GM06990 (cell line): Measurements from ENCODE around the gene DOCK7.

Source experiments
- DNase-seq: peaks from one replicate; pipeline ENCODE4 v3.0.0-alpha.2; 2011; ENCODE audit not compliant: insufficient read length; ENCODE audit errors: extremely low read depth
- H3K27me3 ChIP-seq: replicated peaks from 2 replicates; pipeline ENCODE4 v1.6.0; 2011; ENCODE audit warnings: low read length; ENCODE audit not compliant: control insufficient read depth, insufficient read depth
- H3K36me3 ChIP-seq: 2 replicates; pipeline ENCODE4 v1.5.1; 2011; ENCODE audit warnings: low read length; ENCODE audit not compliant: control insufficient read depth, insufficient read depth
- H3K4me3 ChIP-seq: replicated peaks from 2 replicates; pipeline ENCODE4 v1.5.1; 2011; ENCODE audit warnings: low read depth, mild to moderate bottlenecking, control low read depth, low read length
- CTCF ChIP-seq: IDR thresholded peaks from 2 replicates; pipeline ENCODE4 v1.5.1; 2011; ENCODE audit warnings: low read length, control low read depth, mild to moderate bottlenecking, inconsistent platforms; ENCODE audit not compliant: insufficient read depth, poor library complexity, severe bottlenecking

Gene DOCK7

GRCh38 chr1:62608905-62609304 lies 79.3 kb downstream of the DOCK7 start:
- TF ChIP-seq CTCF, result no peak
- H3K36me3 ChIP-seq, result no peaks in the 10 kb centered on the region
- DNase-seq, result no peak

GRCh38 chr1:62601457-62601856 lies 86.7 kb downstream of the DOCK7 start:
- Histone ChIP-seq H3K27me3 (no peaks in the 10 kb centered on the region), H3K36me3 (no peaks in the 10 kb centered on the region), H3K4me3 (no peak overlapping the region)
- no peak for TF ChIP-seq CTCF
- DNase-seq, result no peak

More at GRCh38 chr1:62608905-62609304, 79.3 kb downstream of the DOCK7 start:
- Histone ChIP-seq H3K27me3 (no peaks in the 10 kb centered on the region), H3K4me3 (no peak overlapping the region)

GRCh38 chr1:62599044-62599443 lies 89.1 kb downstream of the DOCK7 start:
- Histone ChIP-seq H3K36me3 (no peaks in the 10 kb centered on the region), H3K27me3 (no peaks in the 10 kb centered on the region), H3K4me3 (no peak overlapping the region)
- no peak for DNase-seq
- no peak for TF ChIP-seq CTCF

- H3K27me3 ChIP-seq, result no peaks in the 10 kb centered on the region
- no peak within 1 kb of the TSS for H3K4me3 ChIP-seq
- no peak for DNase-seq
- no peak for TF ChIP-seq CTCF
- H3K36me3 ChIP-seq, result no peaks in the 10 kb centered on the region
Observed at GRCh38 chr1:62597281-62597680, 90.9 kb downstream of the DOCK7 start, which contains the start of gene ANGPTL3. TSS of gene ANGPTL3 (plus strand) at chr1:62597520. CDS start at chr1:62597567, 47 bp downstream.

GRCh38 chr1:62595647-62596046 lies 92.5 kb downstream of the DOCK7 start:
- H3K27me3 ChIP-seq, result no peaks in the 10 kb centered on the region
- no peaks in the 10 kb centered on the region for H3K36me3 ChIP-seq
- no peak for DNase-seq
- no peak overlapping the region for H3K4me3 ChIP-seq
- no peak for TF ChIP-seq CTCF

- Histone ChIP-seq H3K27me3 (no peaks in the 10 kb centered on the region), H3K4me3 (no peak overlapping the region), H3K36me3 (no peaks in the 10 kb centered on the region)
- no peak for TF ChIP-seq CTCF
- no peak for DNase-seq
Observed at GRCh38 chr1:62593825-62594394, 94.3 kb downstream of the DOCK7 start.
